WTC11 (cell line): ENCODE results near the gene ST6GALNAC5. TPM values are rescaled to one million over a fixed set of nuclear protein-coding genes. Genes with fewer than 3 reads are reported as not detected.

Experiments
- ATAC-seq: fragments of 200-7000 bp; cut with Tn5 transposase; 2 replicates; pipeline ENCODE4 v1.10.0; 2021; ENCODE audit warnings: mild to moderate bottlenecking, moderate library complexity
- CTCF ChIA-PET: fragments of 300-600 bp; sonication (Branson Sonifier 250); formaldehyde crosslinking; loops from one replicate; lab custom pipeline; 2021; ENCODE audit warnings: antibody characterized with exemption; lab: Charles Lee
- POLR2A ChIA-PET: fragments of 350-600 bp; sonication (Branson Sonifier 250); formaldehyde crosslinking; loops from one replicate; lab custom pipeline; 2021; ENCODE audit warnings: antibody characterized with exemption; lab: Charles Lee
- DNase-seq: peaks from one replicate; pipeline ENCODE4 v3.0.0; 2021; ENCODE audit warnings: low spot score
- H3K27ac Mint-ChIP-seq: 2 replicates; pipeline ENCODE4 v1.8.0; 2021; ENCODE audit warnings: mixed read lengths
- H3K27me3 Mint-ChIP-seq: 2 replicates; pipeline ENCODE4 v1.8.0; 2021; ENCODE audit warnings: low read depth, mild to moderate bottlenecking, moderate library complexity, mixed read lengths
- H3K36me3 Mint-ChIP-seq: 2 replicates; pipeline ENCODE4 v1.8.0; 2021; ENCODE audit warnings: mixed read lengths
- H3K4me1 Mint-ChIP-seq: 2 replicates; pipeline ENCODE4 v1.8.0; 2022; ENCODE audit warnings: mixed read lengths
- H3K4me3 Mint-ChIP-seq: 2 replicates; pipeline ENCODE4 v1.8.0; 2021; ENCODE audit warnings: mild to moderate bottlenecking, moderate library complexity, mixed read lengths
- H3K9me3 Mint-ChIP-seq: 2 replicates; pipeline ENCODE4 v1.8.0; 2021; ENCODE audit warnings: mixed read lengths
- ATF1 ChIP-seq: sonication (generic); formaldehyde crosslinking; IDR thresholded peaks from 2 replicates; pipeline ENCODE4 v1.8.1; 2023; ENCODE audit warnings: mild to moderate bottlenecking, moderate library complexity, missing genetic modification reagents
- CREB1 ChIP-seq: sonication (generic); formaldehyde crosslinking; IDR thresholded peaks from 2 replicates; pipeline ENCODE4 v1.8.0; 2023; ENCODE audit warnings: mild to moderate bottlenecking, missing genetic modification reagents
- E2F5 ChIP-seq: sonication (generic); formaldehyde crosslinking; IDR thresholded peaks from 2 replicates; pipeline ENCODE4 v1.8.1; 2022; ENCODE audit warnings: mild to moderate bottlenecking, moderate library complexity, missing genetic modification reagents
- ELF4 ChIP-seq: sonication (generic); formaldehyde crosslinking; IDR thresholded peaks from 2 replicates; pipeline ENCODE4 v1.8.1; 2022; ENCODE audit warnings: low read depth, mild to moderate bottlenecking, moderate library complexity, missing genetic modification reagents
- ERG ChIP-seq: fragments of 250-450 bp; sonication (Bioruptor Pico); IDR thresholded peaks from 2 replicates; pipeline ENCODE4 v1.8.0; 2021; ENCODE audit warnings: mild to moderate bottlenecking
- GTF2I ChIP-seq: fragments of 250-450 bp; sonication (Bioruptor Pico); conservative IDR thresholded peaks from 2 replicates; pipeline ENCODE4 v1.4.0; 2021; ENCODE audit warnings: mild to moderate bottlenecking
- JAZF1 ChIP-seq: fragments of 250-450 bp; sonication (Bioruptor Pico); IDR thresholded peaks from 2 replicates; pipeline ENCODE4 v1.9.0; 2021; ENCODE audit warnings: moderate library complexity, mild to moderate bottlenecking, inconsistent platforms
- KAT7 ChIP-seq: sonication (generic); formaldehyde crosslinking; IDR thresholded peaks from 2 replicates; pipeline ENCODE4 v1.8.1; 2023; ENCODE audit warnings: missing genetic modification reagents, mild to moderate bottlenecking, borderline replicate concordance
- MLX ChIP-seq: sonication (generic); formaldehyde crosslinking; IDR thresholded peaks from 2 replicates; pipeline ENCODE4 v1.8.1; 2023; ENCODE audit warnings: mild to moderate bottlenecking, missing genetic modification reagents, moderate library complexity
- MXD4 ChIP-seq: fragments of 250-450 bp; sonication (Bioruptor Pico); IDR thresholded peaks from 2 replicates; pipeline ENCODE4 v1.8.0; 2021; ENCODE audit warnings: mild to moderate bottlenecking, moderate library complexity, borderline replicate concordance
- NR2C2 ChIP-seq: sonication (generic); formaldehyde crosslinking; IDR thresholded peaks from 2 replicates; pipeline ENCODE4 v1.8.0; 2022; ENCODE audit warnings: mild to moderate bottlenecking, missing genetic modification reagents
- SMAD3 ChIP-seq: sonication (generic); formaldehyde crosslinking; IDR thresholded peaks from 2 replicates; pipeline ENCODE4 v1.8.0; 2022; ENCODE audit warnings: missing genetic modification reagents, mild to moderate bottlenecking, borderline replicate concordance
- ZBTB21 ChIP-seq: sonication (generic); formaldehyde crosslinking; IDR thresholded peaks from 2 replicates; pipeline ENCODE4 v1.8.1; 2023; ENCODE audit warnings: mild to moderate bottlenecking, missing genetic modification reagents, borderline replicate concordance
- ZBTB43 ChIP-seq: sonication (generic); formaldehyde crosslinking; IDR thresholded peaks from 2 replicates; pipeline ENCODE4 v1.8.1; 2023; ENCODE audit warnings: mild to moderate bottlenecking, missing genetic modification reagents
- ZNF138 ChIP-seq: sonication (generic); formaldehyde crosslinking; conservative IDR thresholded peaks from 2 replicates; pipeline ENCODE4 v1.8.1; 2022; ENCODE audit warnings: mild to moderate bottlenecking, moderate library complexity, missing genetic modification reagents
- ZNF416 ChIP-seq: fragments of 250-450 bp; sonication (Bioruptor Pico); IDR thresholded peaks from 2 replicates; pipeline ENCODE4 v1.9.0; 2021; ENCODE audit warnings: mild to moderate bottlenecking, inconsistent platforms
- total RNA-seq: library from RNA; stranded (reverse); gene quantifications from 3 replicates; pipeline ENCODE4 v1.2.3, GENCODE V29; 2021
- TF ChIP-seq, protein P1 (sequence below): sonication (generic); formaldehyde crosslinking; conservative IDR thresholded peaks from 2 replicates; pipeline ENCODE4 v1.8.1; 2022; ENCODE audit warnings: mild to moderate bottlenecking, missing genetic modification reagents
- TF ChIP-seq, protein P2 (sequence below): sonication (generic); formaldehyde crosslinking; IDR thresholded peaks from 2 replicates; pipeline ENCODE4 v1.8.1; 2023; ENCODE audit warnings: mild to moderate bottlenecking, missing genetic modification reagents, borderline replicate concordance
- TF ChIP-seq, protein P3 (sequence below): sonication (generic); formaldehyde crosslinking; IDR thresholded peaks from 2 replicates; pipeline ENCODE4 v1.8.1; 2022; ENCODE audit warnings: low read depth, missing genetic modification reagents, borderline replicate concordance
- TF ChIP-seq, protein P4 (sequence below): fragments of 250-450 bp; sonication (Bioruptor Pico); conservative IDR thresholded peaks from 2 replicates; pipeline ENCODE4 v1.9.0; 2021; ENCODE audit warnings: mild to moderate bottlenecking

The ST6GALNAC5 gene
- total RNA-seq, 1 experiment from 2014 or later = 9.6 TPM

DNA sequence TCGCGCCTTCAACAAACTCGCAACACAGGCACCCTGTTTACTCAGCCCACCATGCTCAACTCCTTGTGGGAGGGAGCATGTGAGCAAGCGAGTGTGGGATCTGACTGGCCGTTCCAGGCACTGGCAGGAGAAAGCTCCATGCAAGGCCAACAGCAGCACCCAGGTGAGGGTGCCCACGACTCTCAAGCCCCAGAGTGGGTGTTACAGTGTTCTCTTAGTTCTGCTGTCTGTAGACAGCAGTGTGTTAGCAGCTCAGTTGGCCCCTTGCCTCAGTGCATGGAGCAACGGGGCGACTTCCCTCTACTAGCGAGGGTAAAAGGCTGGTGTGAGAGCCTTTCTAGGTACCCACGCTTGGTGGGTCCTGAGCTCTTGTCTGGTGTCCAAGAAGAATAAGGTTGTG, 237.4 kb downstream of the ST6GALNAC5 start:
- Mint-ChIP-seq H3K27me3 (no peaks in the 10 kb centered on the region), H3K36me3 (peaks cover 3% of the 10 kb centered on the region; the same call in 1 of the 2 replicates), H3K27ac (peak overlapping the region; percentile 25; the same call in 1 of the 2 replicates), H3K9me3 (no peaks in the 10 kb centered on the region), H3K4me1 (no peaks in the 10 kb centered on the region), H3K4me3 (no peak overlapping the region)
- TF ChIP-seq, protein P1, sequence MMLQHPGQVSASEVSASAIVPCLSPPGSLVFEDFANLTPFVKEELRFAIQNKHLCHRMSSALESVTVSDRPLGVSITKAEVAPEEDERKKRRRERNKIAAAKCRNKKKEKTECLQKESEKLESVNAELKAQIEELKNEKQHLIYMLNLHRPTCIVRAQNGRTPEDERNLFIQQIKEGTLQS = no peak
- no peak for TF ChIP-seq MXD4 (CRISPR knock-in tag)
- TF ChIP-seq ZBTB43 (CRISPR knock-in tag) = no peak
- no peak for TF ChIP-seq NR2C2 (CRISPR knock-in tag)
- TF ChIP-seq GTF2I = no peak
- TF ChIP-seq CREB1 = no peak
- no peak for TF ChIP-seq SMAD3
- TF ChIP-seq, protein P2, sequence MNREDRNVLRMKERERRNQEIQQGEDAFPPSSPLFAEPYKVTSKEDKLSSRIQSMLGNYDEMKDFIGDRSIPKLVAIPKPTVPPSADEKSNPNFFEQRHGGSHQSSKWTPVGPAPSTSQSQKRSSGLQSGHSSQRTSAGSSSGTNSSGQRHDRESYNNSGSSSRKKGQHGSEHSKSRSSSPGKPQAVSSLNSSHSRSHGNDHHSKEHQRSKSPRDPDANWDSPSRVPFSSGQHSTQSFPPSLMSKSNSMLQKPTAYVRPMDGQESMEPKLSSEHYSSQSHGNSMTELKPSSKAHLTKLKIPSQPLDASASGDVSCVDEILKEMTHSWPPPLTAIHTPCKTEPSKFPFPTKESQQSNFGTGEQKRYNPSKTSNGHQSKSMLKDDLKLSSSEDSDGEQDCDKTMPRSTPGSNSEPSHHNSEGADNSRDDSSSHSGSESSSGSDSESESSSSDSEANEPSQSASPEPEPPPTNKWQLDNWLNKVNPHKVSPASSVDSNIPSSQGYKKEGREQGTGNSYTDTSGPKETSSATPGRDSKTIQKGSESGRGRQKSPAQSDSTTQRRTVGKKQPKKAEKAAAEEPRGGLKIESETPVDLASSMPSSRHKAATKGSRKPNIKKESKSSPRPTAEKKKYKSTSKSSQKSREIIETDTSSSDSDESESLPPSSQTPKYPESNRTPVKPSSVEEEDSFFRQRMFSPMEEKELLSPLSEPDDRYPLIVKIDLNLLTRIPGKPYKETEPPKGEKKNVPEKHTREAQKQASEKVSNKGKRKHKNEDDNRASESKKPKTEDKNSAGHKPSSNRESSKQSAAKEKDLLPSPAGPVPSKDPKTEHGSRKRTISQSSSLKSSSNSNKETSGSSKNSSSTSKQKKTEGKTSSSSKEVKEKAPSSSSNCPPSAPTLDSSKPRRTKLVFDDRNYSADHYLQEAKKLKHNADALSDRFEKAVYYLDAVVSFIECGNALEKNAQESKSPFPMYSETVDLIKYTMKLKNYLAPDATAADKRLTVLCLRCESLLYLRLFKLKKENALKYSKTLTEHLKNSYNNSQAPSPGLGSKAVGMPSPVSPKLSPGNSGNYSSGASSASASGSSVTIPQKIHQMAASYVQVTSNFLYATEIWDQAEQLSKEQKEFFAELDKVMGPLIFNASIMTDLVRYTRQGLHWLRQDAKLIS = no peak
- no peak for TF ChIP-seq ZNF416
- TF ChIP-seq ATF1 (CRISPR knock-in tag) = no peak
- no peak for TF ChIP-seq ELF4
- TF ChIP-seq ZBTB21 (CRISPR knock-in tag) = no peak
- TF ChIP-seq ERG = no peak
- TF ChIP-seq, protein P3, sequence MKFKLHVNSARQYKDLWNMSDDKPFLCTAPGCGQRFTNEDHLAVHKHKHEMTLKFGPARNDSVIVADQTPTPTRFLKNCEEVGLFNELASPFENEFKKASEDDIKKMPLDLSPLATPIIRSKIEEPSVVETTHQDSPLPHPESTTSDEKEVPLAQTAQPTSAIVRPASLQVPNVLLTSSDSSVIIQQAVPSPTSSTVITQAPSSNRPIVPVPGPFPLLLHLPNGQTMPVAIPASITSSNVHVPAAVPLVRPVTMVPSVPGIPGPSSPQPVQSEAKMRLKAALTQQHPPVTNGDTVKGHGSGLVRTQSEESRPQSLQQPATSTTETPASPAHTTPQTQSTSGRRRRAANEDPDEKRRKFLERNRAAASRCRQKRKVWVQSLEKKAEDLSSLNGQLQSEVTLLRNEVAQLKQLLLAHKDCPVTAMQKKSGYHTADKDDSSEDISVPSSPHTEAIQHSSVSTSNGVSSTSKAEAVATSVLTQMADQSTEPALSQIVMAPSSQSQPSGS = no peak
- TF ChIP-seq, protein P4, sequence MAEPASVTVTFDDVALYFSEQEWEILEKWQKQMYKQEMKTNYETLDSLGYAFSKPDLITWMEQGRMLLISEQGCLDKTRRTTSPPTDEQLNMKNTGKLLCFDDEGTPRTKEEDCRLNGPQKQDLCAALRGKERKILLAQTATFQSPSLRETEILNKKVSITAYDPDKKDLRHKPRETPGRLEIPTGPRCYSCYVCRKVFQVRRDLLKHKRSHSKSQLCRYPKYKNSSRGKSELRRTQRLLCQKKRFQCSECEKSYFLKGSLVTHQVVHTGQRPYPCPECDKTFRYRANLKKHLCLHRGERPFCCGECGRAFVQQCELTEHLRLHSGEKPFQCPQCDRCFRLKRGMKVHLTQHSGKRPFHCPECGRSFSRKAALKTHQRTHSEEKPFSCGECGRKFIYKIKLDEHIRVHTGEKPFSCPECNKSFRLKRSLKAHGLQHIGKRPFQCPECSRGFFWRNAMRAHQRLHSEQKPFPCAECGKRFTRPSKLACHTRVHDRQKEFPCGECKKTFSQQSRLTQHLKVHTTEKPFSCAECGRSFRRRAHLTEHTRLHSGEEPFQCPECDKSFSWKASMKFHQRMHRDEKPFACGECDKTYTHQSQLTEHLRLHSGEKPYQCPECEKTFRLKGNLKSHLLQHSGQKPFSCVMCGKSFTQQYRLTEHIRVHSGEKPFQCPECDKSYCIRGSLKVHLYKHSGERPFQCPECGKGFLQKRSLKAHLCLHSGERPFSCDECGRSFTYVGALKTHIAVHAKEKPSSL (CRISPR knock-in tag) = no peak
- no peak for TF ChIP-seq JAZF1
- TF ChIP-seq KAT7 (CRISPR knock-in tag) = no peak
- TF ChIP-seq E2F5 (CRISPR knock-in tag) = no peak
- TF ChIP-seq MLX (CRISPR knock-in tag) = no peak
- TF ChIP-seq ZNF138 (CRISPR knock-in tag) = no peak
- ATAC-seq = no peak
- ChIA-PET CTCF (no interaction called here), POLR2A (no interaction called here)
- no peak for DNase-seq
